Glutamatergic neuron (in vitro differentiated cells): ENCODE data around the gene ACTL10. TPM values are rescaled to one million over a fixed set of nuclear protein-coding genes. Genes with fewer than 3 reads are reported as not detected.
A peak's percentile ranks its signal among the peaks of the same experiment; 100 is the strongest.

Source experiments
- DNase-seq: peaks from one replicate; pipeline ENCODE4 v3.0.0; 2022
- H3K27ac Mint-ChIP-seq: one replicate; pipeline ENCODE4 v1.8.0; 2020; ENCODE audit warnings: mild to moderate bottlenecking, mixed read lengths, inconsistent platforms; ENCODE audit not compliant: unreplicated experiment
- H3K27me3 Mint-ChIP-seq: one replicate; pipeline ENCODE4 v1.8.0; 2020; ENCODE audit warnings: mild to moderate bottlenecking, moderate library complexity, mixed read lengths, inconsistent platforms; ENCODE audit not compliant: unreplicated experiment
- H3K36me3 Mint-ChIP-seq: one replicate; pipeline ENCODE4 v1.8.0; 2020; ENCODE audit warnings: mild to moderate bottlenecking, mixed read lengths, inconsistent platforms; ENCODE audit not compliant: unreplicated experiment
- H3K4me1 Mint-ChIP-seq: one replicate; pipeline ENCODE4 v1.8.0; 2020; ENCODE audit warnings: mild to moderate bottlenecking, low read depth, mixed read lengths, inconsistent platforms; ENCODE audit not compliant: unreplicated experiment
- H3K4me3 Mint-ChIP-seq: one replicate; pipeline ENCODE4 v1.8.0; 2020; ENCODE audit warnings: mild to moderate bottlenecking, mixed read lengths, inconsistent platforms; ENCODE audit not compliant: unreplicated experiment
- H3K9me3 Mint-ChIP-seq: one replicate; pipeline ENCODE4 v1.8.0; 2020; ENCODE audit warnings: mild to moderate bottlenecking, moderate library complexity, mixed read lengths, inconsistent platforms; ENCODE audit not compliant: unreplicated experiment
- CTCF ChIP-seq: fragments of 200-600 bp; sonication (generic); IDR thresholded peaks from one replicate; pipeline ENCODE4 v1.5.0; 2021; ENCODE audit not compliant: partially characterized antibody, unreplicated experiment
- total RNA-seq: library from RNA; stranded (reverse); fragmentation: NEBNext Ultra II Directional; extraction: Animal tissue kit (Norgen Biotek cat#: 25700); gene quantifications from one replicate; pipeline ENCODE4 v1.2.1, GENCODE V29; 2021; ENCODE audit not compliant: unreplicated experiment

The ACTL10 gene
- total RNA-seq, 1 donor from 2014 or later = 1.0 TPM

DNA sequence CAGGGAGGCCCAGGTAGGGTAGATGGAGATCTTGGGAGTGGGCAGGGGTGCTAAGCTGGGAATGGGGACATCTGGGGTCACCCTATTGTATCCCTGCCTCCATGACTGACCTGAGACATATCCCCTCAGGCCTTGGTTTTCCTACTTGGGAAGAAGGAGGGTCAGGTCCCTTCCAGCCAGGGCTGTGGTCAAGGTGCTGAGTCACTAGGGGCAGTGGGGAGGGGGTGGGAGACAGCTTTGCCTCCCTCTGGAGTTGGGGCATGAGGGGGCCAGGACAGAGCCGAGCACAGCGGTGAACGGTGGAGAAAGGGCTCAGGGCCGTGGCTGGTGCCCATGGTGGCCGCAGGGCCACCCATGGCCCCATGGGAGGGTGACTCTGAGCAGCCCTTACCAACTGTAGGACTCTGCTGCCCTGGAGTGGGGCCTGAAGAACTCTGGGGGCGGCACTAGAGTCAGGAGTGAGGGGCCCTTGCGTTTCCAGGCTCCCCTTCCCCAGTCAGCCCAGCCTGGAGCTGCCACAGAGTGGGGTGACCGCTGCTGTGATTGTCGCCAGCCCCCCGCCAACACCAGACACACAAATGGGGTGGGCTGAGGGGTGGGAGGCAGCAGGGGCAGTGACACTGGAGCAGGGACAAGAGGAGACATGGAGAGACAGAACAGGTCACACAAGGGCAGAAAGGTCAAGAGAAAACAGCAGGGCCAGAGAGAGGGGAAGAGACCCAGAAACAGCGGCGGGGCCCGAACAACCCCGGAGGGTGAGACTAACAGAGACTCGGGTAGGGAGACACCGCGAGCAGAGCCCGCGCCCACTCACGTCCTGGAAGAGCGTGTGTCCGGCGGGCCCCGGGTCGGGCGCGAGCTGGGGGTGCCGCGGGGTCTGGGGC is 6.9 kb downstream of the ACTL10 start:
- TF ChIP-seq CTCF = no peak
- DNase-seq = no peak
- Mint-ChIP-seq H3K27ac (peak overlapping the region; percentile 86), H3K27me3 (peaks cover 12% of the 10 kb centered on the region), H3K36me3 (no peaks in the 10 kb centered on the region), H3K4me1 (peaks cover 41% of the 10 kb centered on the region), H3K4me3 (peak overlapping the region; percentile 92), H3K9me3 (peaks cover 11% of the 10 kb centered on the region)

DNA sequence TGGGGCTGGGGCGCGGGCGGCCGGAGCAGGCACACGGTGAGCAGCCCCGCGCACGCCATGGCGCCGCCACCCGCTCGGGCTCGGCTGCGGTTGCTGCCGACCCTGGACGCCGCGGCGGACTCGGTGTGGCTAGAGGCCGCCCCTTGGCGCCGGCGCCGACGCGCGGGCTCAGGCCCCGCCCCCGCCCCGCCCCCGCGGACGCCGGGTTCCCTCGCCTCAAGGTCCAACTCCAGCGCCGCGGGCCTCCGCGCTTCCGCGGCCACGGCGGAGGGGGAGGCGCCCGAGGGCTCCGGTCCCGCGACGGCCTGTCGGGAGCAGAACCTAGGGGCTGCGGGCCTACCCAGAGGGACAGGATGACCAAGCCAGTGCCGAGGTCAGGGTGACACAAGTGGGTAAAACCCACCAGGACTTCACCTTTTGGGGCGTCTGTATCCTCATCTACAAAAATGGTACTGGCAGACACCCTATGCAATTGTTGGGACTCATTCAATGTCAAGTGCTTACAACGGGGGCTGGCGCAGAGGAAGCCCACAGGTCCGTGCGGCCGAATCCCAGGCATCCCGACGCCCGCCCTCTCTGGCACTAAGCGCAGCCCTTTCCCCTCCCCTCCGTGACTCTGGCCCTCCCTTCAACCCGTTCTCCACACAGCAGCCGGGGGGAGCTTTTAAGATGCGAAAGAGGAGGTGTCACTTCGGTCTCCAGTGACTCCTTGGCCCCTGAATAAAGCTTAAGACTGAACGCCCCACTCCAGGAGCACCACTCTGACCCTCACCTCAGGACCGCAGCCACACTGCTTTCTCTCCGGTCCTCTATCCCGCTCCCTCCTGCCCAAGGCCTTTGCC is 7.8 kb downstream of the ACTL10 start, which contains the start of gene NECAB3:
Gene NECAB3 (minus strand): TSS at position 135 of the 842 bp plus-strand sequence. CDS start 76 bp downstream, at position 59.
- Mint-ChIP-seq H3K27ac (peak within 1 kb of the TSS; percentile 86), H3K27me3 (peaks cover 15% of the 10 kb centered on the region), H3K36me3 (no peaks in the 10 kb centered on the region), H3K4me3 (peak within 1 kb of the TSS; percentile 92), H3K4me1 (peaks cover 43% of the 10 kb centered on the region), H3K9me3 (peaks cover 15% of the 10 kb centered on the region)
- peak; percentile 87 for DNase-seq
- TF ChIP-seq CTCF = no peak

DNA sequence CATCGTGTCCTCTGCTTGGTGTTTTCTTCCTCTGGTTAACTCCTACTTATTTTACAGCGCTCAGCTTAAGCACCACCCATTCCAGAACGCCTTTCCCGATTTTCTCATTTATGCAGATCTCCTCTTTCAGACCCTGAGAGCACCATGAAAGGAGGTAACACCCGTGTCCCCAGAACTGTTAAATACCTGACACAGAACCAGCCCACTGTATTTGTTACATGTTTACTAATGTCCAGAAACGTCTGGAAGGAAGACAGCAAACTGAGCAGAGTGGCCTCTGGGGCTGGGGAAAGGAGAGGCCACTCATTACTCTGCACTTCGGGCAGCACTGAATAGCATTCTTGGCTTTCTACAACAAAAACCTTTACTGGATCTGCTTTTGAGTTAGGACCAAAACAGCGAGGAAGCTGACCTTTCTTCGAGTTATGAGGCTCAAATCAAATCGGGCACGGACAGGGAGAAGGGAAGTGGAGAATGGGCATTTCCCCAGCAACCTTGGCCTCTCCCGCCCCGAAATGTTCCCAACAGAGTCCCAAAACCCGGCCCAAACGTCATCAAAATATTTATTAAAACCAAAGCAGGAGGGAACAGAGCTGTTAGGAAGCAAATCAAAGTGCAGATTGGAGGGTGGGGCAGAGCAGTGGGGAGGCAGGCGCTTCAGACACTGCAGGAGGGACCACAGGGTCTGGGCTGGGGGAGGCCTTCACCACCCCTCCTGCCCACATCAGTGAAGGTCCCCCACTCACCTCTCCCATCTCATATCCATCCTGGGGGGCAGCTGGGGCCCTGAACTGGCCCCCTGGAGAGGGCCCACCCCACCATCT is 8.6 kb downstream of the ACTL10 start:
- peaks cover 15% of the 10 kb centered on the region for H3K27me3 Mint-ChIP-seq
- H3K27ac Mint-ChIP-seq = peak overlapping the region; percentile 80
- peaks cover 36% of the 10 kb centered on the region for H3K4me1 Mint-ChIP-seq
- peak overlapping the region; percentile 83 for H3K4me3 Mint-ChIP-seq
- no peaks in the 10 kb centered on the region for H3K36me3 Mint-ChIP-seq
- DNase-seq = no peak
- H3K9me3 Mint-ChIP-seq = peaks cover 13% of the 10 kb centered on the region
- no peak for TF ChIP-seq CTCF

GRCh38 chr20:33676121-33676520 is 9.4 kb downstream of the ACTL10 start:
- no peak for DNase-seq
- peak overlapping the region; percentile 30 for H3K4me3 Mint-ChIP-seq
- peaks cover 43% of the 10 kb centered on the region for H3K4me1 Mint-ChIP-seq
- H3K36me3 Mint-ChIP-seq = no peaks in the 10 kb centered on the region
- H3K27ac Mint-ChIP-seq = peak overlapping the region; percentile 11
- TF ChIP-seq CTCF = no peak
- H3K9me3 Mint-ChIP-seq = peaks cover 11% of the 10 kb centered on the region
- peaks cover 15% of the 10 kb centered on the region for H3K27me3 Mint-ChIP-seq
